GM18861 (cell line): ENCODE results near the gene IL13RA2.

Source experiments
- ATAC-seq: cut with Tn5 transposase; IDR thresholded peaks from one replicate; pipeline ENCODE4 v1.9.1; 2021; ENCODE audit not compliant: unreplicated experiment

IL13RA2 gene, protein sequence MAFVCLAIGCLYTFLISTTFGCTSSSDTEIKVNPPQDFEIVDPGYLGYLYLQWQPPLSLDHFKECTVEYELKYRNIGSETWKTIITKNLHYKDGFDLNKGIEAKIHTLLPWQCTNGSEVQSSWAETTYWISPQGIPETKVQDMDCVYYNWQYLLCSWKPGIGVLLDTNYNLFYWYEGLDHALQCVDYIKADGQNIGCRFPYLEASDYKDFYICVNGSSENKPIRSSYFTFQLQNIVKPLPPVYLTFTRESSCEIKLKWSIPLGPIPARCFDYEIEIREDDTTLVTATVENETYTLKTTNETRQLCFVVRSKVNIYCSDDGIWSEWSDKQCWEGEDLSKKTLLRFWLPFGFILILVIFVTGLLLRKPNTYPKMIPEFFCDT

DNA sequence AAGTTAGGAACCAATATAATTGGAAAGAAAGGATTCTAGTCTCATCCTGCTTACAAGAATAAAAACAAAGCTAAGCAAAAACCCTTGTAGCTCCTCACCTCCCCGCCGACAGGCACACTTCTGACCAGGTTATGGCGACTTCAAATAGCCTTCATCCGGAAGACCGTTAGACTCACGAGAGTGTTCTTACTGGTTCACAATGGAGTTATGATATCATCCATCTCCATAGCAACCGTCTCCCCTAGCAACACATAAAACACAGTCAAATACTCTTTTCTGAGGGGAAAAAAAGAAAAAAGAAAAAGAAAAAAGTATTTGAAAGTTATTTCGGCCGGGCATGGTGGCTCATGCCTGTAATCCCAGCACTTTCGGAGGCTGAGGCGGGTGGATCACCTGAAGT is at the start of gene IL13RA2:
Gene IL13RA2, minus strand, starts transcription at position 162 of the 400 bp plus-strand sequence. CDS start 347 bp downstream, outside the sequence.
- no peak for ATAC-seq

- no peak for ATAC-seq
Measured at GRCh38 chrX:115065304-115065703, 47.9 kb upstream of the IL13RA2 start.

- no peak for ATAC-seq
Measured at GRCh38 chrX:115060013-115060412, 42.6 kb upstream of the IL13RA2 start.

DNA sequence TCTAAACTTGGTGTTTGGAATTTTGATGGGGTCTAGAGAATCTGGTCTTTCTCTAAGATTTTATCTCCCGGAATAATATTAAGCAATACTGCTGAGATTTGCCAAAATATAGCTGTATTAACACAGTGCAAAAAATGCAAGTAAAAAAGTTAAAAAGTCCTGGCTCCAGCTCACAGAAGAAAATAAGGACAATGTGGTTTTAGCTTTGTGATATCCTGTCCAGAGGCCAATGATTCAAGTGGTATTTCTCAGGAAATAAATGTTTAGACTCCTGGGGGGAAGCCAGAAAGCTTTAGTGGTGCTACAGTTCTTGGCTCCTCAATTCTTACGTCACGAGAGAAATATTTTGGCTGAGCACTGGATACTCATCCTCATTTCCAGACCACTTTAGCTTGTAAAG is 40.9 kb upstream of the IL13RA2 start:
- no peak for ATAC-seq

- ATAC-seq: no peak
Measured at GRCh38 chrX:115054876-115055275, 37.5 kb upstream of the IL13RA2 start.

GRCh38 chrX:115053223-115053622 is 35.8 kb upstream of the IL13RA2 start:
- no peak for ATAC-seq

- no peak for ATAC-seq
Measured at GRCh38 chrX:115047715-115048114, 30.3 kb upstream of the IL13RA2 start.

GRCh38 chrX:115047181-115047580 is 29.8 kb upstream of the IL13RA2 start:
- ATAC-seq: no peak

DNA sequence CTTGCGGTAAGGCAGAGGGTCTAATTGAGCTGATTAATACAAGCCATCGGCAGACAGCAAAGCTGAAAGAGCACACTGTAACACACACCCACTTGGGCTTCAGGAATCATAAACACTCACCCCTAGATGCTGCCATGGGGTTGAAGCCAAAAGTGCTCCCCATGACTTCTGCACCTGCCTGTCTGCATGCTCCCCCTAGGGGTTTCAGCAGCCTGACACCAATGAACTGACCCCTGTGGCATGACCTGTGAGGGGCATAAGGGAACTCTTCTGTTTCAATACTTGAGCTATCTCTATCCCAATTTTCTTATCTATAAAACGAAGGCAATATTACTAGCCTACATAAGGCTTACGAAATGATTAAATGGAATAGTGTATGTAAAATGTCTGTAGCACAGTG is 23.0 kb upstream of the IL13RA2 start:
- no peak for ATAC-seq

DNA sequence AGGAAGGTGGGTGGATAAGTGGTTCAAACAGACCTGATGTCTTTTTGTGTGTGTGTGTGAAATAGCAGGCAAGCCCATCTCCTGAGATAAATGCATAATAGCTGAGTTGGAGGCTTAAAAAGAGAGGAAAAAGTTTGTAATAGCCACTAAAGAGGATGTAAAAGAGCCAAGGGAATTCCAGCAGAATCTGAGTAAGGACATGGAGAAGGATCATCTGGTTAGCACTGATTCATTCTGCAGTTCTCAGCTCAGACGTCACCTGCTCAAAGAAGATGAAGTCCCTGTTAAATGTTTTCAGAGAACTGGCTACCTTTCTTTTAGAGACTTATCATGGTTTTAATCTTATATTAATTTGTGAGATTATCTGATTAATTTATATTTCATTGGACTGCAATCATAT is 21.0 kb upstream of the IL13RA2 start:
- no peak for ATAC-seq

GRCh38 chrX:115036029-115036428 is 18.6 kb upstream of the IL13RA2 start:
- ATAC-seq: no peak

DNA sequence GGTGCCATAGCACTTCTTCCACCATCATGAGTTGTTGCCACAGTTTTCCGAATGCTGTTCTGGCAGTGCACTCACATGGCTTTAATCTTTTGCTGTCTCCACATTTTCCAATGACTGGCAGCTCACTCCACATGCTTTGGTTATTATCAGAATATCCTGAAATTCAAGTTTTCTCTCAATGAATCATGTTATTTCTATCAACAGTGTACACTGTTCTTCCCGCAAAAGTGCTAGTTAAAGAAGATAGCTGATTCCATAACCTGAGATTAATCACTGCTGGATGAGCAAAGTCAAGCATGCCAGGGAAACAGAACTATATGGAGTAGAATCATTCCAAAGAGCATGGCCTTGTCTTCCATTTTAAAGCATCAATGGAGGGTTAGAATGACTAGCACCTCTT is 14.6 kb upstream of the IL13RA2 start:
- no peak for ATAC-seq

DNA sequence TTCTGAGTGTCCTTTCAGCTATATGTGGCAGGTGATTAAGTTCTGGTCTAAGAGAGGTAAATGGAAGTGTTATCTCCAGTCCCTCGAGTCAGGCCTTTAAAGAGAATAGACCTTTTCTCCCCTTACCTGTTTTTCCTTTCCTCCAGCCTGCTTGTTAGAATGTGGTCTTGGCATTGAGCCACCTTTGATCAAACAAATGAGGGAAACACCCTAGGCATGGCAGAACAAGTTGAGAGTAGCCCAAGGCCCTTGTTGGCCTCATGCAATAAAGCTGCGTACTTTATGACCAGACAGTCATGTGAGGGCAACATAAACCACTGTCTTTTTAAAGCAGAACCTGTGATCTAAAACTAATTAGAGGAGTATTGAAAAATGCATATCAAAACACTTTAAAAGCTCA is 13.2 kb upstream of the IL13RA2 start:
- no peak for ATAC-seq

DNA sequence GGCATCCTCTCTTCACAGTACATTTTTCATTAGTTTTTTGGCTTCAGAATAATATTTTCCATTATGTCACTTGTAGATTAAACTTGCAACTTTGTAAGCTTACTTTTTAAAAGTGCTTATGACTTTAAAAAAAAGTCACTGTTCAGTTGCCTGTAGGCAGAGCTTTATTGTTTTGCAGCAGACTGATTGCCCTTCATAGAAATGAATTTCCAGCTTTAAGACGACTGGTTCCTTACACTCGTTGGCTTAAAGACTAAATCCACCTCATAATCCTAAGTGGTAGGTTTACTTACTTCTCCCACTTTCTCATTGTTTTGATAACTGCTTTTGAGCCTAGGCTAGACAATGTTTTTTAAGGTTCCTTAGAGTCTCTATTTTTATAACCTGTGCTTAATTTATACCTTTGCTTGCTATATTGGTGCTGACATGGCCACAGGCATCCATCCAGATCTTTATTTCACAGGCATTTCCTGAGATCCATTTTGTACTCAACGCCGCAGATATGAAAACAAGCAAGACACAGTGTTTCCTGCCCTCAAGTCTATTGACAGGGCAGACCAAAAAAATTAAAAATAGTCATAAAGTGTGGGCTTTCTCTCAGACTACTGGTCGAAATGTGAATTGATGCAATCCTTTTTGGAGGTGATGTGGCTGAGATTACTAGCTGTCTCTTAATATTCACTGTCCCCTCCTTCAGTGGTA is 12.6 kb upstream of the IL13RA2 start:
- ATAC-seq: no peak

DNA sequence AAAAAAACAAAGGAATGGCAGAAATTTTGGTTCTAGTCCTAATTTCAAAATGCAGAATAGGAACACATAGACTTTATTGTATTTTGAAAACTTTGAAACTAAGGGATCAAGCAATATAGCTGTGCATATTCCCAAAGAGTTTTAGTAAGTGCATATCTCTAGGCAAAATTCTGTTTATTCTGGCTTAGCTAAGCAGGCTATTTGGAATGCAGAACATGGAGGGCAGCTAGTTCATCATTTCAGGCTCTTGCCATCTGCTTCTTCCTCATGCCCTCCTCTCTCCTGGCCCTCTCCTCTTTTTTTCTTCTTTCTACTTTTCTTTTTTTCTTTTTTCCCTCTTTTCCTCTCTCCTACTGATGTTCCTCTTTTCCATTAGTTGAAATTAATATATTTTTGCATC is 12.0 kb upstream of the IL13RA2 start:
- no peak for ATAC-seq

DNA sequence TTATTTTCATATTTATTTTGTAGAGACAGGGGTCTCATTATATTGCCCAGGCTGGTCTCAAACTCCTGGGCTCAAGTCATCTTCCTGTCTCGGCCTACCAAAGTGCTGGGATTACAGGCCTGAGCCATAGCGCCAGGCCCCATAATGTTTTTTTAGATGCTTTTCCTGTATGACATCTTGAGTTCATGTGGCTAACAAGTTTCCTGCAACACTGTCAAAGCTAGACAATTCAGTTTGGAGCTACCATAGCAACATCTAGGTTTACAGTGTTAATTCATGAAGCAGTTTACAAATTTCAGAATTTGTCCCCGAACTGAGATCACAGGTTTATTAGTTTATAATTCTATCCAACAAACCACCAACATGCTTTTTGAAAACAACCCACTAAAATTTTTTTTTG is 6.4 kb upstream of the IL13RA2 start:
- ATAC-seq: no peak

DNA sequence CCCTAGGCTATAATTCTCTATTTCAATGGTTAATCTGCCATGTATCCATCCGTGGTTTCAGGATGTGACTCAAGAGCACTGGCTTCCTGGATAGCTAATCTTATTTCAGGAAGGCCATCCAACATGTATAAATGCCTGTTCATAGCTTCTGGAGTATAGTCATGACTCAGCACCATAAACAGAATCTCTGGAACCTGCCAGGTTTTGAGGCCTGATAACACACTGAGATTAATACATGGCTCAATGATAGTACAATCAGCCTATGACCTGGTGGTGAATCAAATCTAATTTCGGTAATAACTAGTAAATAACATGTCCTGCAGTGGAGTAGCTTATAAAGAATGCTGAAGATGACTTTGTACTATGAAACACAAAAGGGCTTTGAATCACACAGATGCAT is 5.7 kb upstream of the IL13RA2 start:
- ATAC-seq: no peak

GRCh38 chrX:115021121-115021520 is 3.7 kb upstream of the IL13RA2 start:
- no peak for ATAC-seq

DNA sequence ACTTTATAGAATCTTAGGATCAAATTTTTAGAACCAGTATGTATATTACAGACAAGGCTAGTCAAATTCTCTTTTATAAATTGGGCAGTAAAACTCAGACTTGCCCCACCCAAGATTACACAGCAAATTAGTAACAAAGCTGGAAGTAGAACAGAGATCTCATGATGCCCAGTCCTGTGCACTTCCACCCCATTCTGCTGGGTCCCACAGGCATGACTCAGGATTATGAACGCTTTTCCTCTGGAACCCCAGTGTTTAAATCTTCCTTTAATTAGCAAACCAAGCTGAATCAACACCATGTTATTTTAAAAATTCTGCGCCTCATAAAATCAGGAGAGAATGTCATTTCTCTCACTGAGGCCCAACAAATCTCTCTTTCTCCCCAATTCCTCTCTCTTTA is 1.5 kb upstream of the IL13RA2 start:
- ATAC-seq: no peak

DNA sequence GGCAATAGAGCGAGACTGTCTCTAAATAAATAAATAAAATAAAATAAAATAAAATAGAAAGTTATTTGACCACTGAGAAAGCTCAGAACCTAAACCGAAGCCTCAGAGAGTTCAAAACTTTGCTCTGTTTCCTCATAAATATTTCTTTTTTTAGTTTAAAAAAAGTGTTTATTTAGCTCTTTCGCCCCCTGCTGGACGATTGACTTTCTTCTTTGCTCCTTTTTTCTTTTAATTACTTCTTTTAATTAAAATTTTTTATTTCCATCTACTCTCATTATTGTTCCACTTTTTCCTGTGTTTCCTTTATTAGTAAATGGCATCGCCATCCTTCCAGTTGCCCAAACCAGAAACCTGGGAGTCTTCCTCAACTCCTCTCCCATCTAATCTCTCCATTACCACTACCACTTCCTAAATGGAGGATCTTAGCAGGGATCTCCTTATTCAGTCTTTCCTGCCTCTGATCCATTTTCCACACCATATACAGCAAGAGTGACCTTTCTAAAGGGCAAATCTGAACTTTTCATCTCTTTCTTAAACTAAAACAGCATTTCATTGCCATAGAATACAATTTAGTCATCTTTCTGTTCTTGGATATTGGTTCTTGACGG is 728 bp upstream of the IL13RA2 start:
- ATAC-seq: no peak

GRCh38 chrX:115013705-115014104 is 3.7 kb downstream of the IL13RA2 start:
- ATAC-seq: no peak

GRCh38 chrX:115011428-115011827 is 6.0 kb downstream of the IL13RA2 start:
- ATAC-seq: no peak
